PFSK-1 (cell line): ENCODE results near the gene HIPK2.

Source experiments
- POLR2AphosphoS5 ChIP-seq: IDR thresholded peaks from 2 replicates; pipeline ENCODE4 v1.6.1; 2012; ENCODE audit warnings: low read depth, mild to moderate bottlenecking, control low read depth, low read length, moderate library complexity
- SIN3A ChIP-seq: IDR thresholded peaks from 2 replicates; pipeline ENCODE4 v1.6.1; 2012; ENCODE audit warnings: mild to moderate bottlenecking, low read length, moderate library complexity, borderline replicate concordance; ENCODE audit not compliant: insufficient read depth

DNA sequence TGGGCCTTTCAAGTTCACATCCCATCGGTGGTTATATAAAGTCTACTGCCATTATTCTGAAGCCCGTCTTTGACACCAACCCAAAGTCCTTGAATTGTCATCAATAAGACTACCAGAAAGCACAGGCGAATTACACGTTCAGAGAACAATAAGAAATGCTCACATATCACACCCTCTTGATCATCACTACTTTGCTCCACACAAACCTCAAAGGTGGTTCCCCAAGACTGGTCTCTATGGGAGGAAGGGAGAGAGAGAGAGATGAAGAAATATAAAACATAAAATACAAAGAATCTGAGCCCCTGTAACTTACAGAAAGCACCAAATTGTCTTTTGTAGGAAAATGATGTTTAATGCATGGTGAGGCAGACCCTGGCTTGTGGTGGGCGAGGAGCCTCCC lies 4.4 kb downstream of the HIPK2 start:
- TF ChIP-seq POLR2AphosphoS5 (no peak), SIN3A (no peak)
